Left forelimb (tissue), 1 donor: Measurements from ENCODE around the gene MCOLN2.

Source experiments
- DNase-seq: peaks from one replicate; pipeline ENCODE4 v3.0.0-alpha.2; 2018; ENCODE audit warnings: low spot score

Gene MCOLN2

GRCh38 chr1:84896279-84896678, 100.6 kb downstream of the MCOLN2 start:
- DNase-seq = no peak

- no peak for DNase-seq
Observed at GRCh38 chr1:84892705-84893618, 104.0 kb downstream of the MCOLN2 start, which contains the start of gene LPAR3. Gene LPAR3 (minus strand): TSS chr1:84893206. CDS start chr1:84866120, 27,086 bp downstream.

DNA sequence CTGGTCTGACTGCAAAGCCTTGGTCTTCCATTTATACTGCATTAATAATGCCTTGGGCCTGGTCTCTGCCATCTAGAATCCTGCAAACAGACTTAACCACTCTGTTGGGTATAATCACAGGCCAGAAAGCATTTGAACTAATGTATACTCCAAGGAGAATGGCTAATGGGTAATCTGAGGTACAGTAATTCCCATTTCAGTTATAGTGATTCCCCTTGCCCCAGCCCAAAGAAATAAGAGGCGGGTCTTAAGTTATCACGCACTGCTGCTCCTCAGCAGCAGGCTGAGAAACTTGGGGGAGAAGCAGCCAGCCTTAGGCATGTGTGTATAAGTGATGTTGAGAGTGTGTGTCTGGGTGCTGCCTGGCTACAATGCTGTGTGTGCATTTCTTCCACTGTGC, 106.3 kb downstream of the MCOLN2 start:
- DNase-seq = no peak

GRCh38 chr1:84889437-84889836, 107.5 kb downstream of the MCOLN2 start:
- DNase-seq = no peak

- no peak for DNase-seq
Observed at GRCh38 chr1:84888753-84889152, 108.2 kb downstream of the MCOLN2 start.

GRCh38 chr1:84887261-84887934, 109.5 kb downstream of the MCOLN2 start:
- no peak for DNase-seq

DNA sequence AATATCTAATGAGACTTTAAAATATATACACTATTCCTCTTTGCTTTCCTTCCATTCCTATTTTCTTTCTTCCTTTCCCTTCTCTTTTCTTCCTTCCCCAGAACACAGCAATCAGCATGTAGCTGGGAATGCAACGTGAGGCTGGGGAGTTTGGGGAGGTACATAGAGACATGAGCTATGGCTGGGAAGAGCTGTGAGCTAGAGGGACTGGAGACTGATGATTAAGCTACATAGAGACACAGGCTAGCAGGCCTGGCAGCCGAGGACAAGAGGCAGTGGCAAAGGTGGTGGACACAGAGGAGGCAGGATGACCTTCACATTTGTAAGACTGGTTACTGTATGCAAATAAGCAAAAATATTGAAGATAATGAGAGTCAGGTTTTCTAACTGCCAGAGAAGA, 111.4 kb downstream of the MCOLN2 start:
- DNase-seq = no peak

DNA sequence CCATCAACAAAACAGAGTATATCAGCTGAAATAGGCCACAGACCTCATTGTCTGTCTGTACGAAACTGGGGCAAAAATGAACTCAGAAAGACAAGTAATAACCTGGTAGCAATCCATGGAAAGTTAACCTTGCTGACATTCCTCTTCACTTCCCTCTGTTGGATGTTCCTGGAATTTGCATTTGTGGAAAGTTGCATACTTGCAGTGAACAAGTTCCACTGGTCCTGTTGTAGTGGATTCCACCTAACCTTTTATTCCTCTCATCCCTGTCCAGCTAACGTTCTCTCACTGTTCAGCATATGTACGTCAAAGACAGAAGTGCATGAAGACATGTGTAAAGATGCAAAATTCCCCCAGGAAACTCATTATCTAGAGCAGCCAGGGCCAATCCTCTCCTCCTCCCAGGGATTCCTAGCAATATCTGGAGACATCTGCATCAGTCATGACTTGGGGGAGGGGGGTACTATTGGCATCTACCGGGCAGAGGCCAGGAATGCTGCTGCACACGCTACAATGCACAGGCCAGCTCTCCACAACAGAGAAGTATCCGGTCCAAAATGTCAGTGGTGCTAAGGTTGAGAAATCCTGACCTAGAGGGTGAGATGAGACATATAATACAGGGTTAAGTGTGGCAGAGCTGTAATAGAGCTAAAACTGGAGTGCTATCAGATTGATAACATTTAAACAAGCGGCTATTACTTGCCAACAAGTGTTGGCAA, 112.1 kb downstream of the MCOLN2 start:
- no peak for DNase-seq

DNA sequence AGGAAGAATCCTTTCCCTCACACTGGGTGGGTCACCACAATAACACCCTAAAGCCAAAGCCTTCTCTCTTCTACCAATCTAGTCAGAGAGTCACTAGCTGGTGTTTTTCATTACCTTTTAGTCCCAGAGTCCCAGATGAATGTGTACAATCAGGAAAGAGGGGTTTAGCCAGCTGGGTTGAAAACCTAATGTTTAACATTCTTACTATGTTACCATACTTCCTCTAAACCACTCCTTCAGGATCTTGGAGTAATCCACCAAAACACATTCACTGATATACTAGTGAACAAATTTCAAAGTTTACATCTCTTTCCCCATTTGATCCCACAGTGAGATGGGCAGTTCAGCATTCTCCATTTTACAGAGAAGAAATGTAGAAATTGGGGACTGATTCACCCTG, 113.6 kb downstream of the MCOLN2 start:
- DNase-seq = no peak

GRCh38 chr1:84877592-84877991, 119.3 kb downstream of the MCOLN2 start:
- no peak for DNase-seq

DNA sequence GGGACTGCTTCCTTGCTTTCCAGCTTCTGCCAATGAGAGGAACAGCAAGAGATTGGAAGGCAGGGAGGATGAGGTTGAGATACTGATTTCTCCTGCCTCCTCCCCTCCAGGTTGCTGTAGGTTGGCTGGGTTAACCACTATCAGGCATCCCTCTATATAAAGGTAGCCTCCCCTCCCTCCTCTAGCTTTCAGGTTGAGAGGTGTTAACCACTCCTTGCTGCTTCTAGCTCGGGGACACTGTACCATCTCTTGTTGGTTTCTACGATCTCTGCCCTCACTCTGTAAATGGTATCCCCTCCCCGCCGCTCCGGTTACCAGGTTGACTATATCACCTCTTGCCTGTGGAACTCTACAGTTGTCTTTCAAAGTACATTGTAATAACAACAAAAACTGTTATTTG, 120.6 kb downstream of the MCOLN2 start:
- no peak for DNase-seq
